ENCODE data around the gene C2.
"Not testable (repeated sequence)": the region's sequence is repeated elsewhere in the genome, so short reads cannot be mapped to it uniquely, and the experiment has no call there.

C2 gene

DNA sequence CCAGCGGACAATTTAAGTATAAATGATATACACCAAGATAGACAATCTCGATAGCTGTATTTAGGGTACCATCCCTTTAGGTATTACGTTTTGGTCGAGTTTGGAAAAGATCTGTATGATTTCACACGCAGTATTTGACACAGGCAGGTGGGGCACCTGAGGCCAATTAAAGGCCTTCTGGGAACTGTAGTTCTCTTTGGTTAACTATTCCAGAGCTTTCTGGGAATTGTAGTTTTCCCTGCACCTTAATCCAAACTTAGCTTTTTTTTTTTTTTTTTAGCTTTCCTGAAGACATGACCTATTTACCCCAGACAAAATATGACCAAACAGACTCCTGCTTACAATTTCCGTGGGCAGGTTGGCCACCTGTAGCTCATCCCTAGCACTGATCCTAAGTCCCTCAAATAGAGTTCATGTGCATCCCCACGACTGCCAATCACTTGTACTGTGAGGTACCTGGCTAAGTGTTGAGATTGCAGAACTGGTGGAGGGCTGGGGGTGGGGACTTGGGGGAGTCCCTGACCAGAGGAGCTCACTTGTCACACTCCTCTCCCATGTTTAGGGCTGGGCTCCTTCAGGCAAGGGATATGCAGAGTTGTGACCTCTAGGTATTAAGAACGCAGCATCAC lies 29.0 kb upstream of the C2 start:
- DNase-seq (ENCODE audit: low read depth, low spot score), result no peak
- peak overlapping the region; percentile 71 for H3K27ac ChIP-seq

DNA sequence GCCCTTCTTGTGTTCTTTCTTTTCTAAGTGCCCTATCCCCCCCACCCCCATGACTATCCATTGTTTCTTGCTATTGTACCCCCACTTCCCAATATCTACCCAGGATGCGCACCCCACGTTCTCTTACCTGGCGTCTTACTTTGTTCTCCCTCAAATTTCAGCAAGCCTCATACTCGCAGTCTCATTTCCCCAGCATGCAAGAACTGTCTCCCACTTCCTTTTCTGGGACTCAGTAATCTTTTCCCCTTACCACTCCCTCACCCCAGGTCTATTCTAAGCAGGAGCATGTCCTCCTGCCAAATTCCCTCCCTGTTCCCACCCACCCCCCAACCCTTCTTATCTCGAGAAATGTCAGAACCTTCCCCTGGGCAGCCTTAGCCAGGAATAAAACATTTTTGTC lies 28.3 kb upstream of the C2 start:
- no peak overlapping the region for H3K27ac ChIP-seq
- no peak for DNase-seq (ENCODE audit: low read depth, low spot score)

DNA sequence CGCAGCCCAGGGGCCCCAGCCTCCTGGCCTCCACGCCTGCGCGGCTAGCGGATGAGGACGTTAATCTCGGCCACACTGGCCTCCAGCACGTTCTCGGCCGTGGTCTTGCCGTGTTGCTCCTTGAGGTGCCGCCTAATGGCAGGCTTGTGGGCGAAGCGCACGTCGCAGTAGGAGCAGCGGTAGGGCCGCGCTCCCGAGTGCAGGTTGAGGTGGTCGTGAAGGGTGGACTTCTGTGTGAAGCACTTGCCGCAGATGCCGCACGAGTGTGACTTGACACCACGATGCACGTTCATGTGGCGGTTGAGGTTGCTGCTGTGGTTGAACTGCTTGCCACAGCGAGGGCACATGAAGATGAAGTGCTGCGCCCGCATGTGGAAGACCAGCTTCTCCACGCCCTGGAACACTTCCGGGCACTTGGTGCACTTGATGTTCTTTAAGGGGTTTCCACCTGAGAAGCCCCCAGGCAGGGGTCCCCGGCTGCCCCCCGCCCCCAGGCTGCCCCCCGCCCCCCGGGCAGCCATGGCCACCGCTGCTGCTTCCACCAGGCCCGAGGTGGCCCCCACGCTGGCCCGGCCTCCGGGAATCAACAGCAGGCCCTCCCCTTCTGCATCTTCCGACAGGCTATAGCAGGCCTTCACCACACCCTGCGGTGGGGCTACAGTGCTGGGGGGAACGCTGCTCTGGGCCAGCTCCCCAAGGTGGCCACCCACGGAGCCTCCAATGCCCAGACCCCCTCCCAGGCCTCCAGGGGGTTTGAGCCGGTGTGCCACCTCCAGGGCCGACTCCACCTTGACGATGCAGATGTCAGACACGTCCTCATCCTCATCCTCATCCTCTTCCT lies 27.4 kb upstream of the C2 start:
- no peak for DNase-seq (ENCODE audit: low read depth, low spot score)
- no peak overlapping the region for H3K27ac ChIP-seq

DNA sequence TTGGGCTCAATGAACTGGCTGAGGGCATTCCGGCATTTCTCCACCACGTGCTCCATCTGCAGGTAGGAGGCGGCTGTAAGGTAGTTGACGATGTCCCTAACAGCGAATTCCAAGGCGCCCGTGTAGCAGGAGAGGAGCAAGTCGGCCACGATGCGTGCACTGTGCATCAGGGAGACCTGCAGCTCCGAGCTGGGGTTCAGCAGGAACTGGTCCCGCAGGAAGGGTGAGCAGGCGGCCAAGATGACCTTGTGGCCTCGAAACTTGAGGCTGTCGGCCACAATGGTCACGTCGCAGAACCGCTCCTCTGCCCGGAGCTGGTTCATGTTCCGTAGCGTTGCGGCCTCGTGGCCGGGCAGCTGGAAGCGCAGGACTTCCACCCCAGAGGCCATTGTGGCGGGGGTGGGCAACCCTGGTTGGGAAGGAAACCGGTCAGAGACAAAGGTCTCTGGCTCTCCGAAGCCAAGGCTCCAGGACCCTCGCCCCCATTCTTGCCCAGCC lies 26.6 kb upstream of the C2 start:
- no peak for DNase-seq (ENCODE audit: low read depth, low spot score)
- H3K27ac ChIP-seq, result no peak overlapping the region

DNA sequence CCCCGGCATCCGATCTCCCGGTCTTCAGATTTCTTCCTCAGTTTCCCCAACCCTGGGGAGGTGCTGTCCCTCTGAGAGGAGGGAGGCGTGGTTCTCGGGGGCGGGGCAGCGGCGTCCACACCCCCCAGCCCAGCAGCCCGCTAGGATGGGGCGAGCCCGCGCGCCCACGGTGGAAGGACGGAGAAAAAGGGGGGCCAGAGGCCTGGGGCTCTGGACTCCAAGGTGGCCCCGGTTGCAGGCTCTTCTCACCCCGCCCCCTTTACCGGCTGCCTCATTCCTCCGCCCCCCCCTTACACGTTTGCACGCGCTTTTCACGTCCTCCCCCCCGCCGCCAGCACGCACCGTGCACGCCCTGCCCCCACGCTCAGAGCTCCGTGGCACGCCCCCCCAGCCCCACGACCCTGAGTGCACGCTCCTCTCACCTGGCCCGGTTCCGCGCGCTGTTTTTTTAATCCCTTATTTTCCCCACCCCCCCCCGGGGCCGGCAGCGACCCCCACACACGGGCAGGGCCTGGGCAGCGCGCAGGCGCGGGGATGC lies 26.0 kb upstream of the C2 start:
- peak overlapping the region; percentile 40 for H3K27ac ChIP-seq
- no peak for DNase-seq (ENCODE audit: low read depth, low spot score)

DNA sequence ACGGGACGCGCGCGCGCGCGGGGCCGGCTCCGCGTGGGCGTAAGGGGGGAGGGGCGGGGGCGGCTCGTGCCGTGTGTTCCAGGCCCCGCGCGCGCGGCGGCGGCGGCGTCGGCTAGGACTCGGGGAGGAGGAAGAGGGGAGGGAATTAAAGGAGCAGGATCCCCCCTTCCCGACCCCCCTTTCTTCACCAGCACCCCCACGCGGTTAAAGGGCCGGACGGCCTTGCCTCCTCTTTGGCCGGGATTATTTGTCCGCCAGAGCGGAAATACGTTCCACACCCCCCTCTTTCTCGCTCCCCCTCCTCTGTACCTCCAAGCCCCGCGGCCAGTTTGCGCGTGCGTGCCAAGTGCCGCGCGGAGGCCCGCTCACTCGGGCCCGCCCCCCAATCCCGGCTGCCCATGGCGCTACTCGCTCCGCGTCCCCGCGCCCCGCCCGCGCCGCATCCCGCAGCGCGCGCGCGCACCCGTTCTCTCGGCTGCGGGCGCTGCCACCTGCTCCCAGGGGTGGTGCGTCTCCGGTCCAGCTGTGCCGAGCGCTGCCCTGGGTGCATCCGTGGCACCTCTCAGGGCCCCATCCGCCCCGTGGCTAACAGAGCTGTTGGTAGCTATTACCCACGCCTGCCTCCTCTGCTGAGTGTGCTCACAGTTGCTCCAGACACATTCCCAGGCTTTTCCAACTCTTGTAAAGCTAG lies 25.4 kb upstream of the C2 start, which contains the start of gene ZBTB12:
Gene ZBTB12, minus strand, starts transcription at position 134 of the 691 bp plus-strand sequence. CDS start 781 bp downstream, outside the sequence.
- no peak for DNase-seq (ENCODE audit: low read depth, low spot score)
- peak within 1 kb of the TSS; percentile 40 for H3K27ac ChIP-seq

DNA sequence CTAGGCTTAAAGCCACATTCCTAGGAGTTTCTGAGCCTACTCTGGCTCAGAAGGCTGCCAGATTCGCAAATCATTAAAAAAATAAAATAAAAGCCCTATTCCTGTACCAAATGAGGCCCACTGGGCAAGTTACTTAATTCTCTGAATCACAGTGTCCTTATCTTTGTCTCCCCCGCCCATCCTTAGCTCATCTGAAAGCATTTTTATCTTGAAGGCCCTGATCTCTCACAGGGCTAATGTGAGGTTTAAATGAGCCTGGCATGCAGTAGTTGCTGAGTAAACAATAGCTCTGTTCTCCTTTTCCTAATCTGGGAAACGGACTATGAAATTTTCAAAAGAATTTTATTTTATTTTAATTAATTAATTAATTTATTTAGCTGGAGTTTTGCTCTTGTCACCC lies 23.6 kb upstream of the C2 start:
- no peak for DNase-seq (ENCODE audit: low read depth, low spot score)
- no peak overlapping the region for H3K27ac ChIP-seq

DNA sequence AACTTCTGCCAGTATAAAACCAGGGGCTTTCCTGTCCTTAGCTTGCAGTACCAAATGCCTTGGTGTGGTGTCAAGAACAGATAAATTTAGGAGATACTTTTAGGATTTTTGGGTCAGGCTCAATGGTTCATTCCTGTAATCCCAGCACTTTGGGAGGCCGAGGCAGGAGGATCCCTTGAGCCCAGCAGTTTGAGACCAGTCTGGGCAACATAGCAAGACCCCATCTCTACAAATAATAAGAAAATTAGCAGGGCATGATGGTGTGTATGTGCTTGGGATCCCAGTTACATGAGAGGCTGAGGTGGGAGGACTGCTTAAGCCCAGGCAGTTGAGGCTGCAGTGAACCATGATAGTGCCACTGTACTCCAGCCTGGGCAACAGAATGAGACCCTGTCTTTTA lies 22.5 kb upstream of the C2 start:
- no peak for DNase-seq (ENCODE audit: low read depth, low spot score)
- no peak overlapping the region for H3K27ac ChIP-seq

DNA sequence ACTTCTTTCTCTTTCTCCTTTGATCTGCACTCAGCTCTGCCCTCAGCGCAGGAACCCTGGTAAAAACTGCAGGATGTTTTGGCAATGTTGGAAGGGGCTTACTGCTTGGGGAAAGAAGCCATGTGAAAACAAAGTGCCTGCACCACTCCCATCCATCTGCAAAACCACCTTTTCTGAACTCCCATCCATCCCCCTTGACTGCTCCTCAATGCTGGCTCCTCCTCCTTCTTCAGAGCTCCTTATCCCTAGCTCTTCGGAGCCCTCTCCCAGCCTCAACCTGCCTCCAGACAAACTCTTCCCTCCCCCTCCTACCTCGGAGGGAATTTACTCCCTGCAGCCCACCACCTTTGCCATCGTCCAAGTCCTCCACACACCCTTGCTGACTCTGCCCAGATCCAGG lies 21.4 kb upstream of the C2 start:
- no peak for DNase-seq (ENCODE audit: low read depth, low spot score)
- H3K27ac ChIP-seq, result no peak overlapping the region

DNA sequence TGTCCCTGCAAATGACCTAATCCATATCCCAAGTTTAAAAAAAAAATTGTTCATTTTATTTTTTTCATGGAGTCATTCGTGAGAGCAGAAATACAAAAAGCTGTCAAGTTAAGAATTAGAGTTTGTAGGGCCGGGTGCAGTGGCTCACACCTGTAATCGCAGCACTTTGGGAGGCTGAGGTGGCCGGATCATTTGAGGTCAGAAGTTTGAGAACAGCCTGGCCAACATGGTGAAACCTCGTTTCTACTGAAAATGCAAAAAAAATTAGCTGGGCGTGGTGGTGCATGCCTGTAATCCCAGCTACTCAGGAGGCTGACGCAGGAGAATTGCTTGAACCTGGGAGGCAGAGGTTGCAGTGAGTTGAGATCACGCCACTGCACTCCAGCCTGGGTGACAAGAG lies 20.8 kb upstream of the C2 start:
- H3K27ac ChIP-seq; DNase-seq (ENCODE audit: low read depth, low spot score): not testable (repeated sequence)

DNA sequence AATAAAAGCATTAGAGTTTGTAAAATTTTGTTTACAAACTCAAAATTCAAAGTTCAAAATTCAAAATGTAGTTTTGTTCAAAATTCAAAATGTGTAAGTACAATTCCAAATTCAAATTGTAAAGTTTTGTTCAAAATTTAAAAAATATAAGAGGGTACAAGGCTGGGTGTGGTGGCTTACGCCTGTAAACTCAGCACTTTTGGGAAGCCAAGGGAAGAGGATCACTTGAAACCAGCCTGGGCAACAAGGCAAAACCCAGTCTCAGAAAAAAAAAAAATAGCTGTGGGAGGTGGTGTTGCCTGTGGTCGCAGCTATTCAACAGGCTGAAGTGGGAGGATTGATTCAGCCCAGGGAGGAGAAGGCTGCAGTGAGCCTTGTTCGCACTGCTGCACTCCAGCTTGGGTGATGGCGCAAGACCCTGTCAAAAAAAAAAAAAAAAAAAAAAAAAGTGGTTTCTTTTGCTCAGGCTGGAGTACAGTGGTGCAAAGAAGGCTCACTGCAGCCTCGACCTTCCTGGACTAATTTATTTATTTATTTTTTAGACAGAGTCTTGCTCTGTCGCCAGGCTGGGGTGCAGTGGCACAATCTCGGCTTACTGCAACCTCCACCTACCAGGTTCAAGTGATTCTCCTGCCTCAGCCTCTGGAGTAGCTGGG lies 20.2 kb upstream of the C2 start:
- no peak overlapping the region for H3K27ac ChIP-seq
- no peak for DNase-seq (ENCODE audit: low read depth, low spot score)

DNA sequence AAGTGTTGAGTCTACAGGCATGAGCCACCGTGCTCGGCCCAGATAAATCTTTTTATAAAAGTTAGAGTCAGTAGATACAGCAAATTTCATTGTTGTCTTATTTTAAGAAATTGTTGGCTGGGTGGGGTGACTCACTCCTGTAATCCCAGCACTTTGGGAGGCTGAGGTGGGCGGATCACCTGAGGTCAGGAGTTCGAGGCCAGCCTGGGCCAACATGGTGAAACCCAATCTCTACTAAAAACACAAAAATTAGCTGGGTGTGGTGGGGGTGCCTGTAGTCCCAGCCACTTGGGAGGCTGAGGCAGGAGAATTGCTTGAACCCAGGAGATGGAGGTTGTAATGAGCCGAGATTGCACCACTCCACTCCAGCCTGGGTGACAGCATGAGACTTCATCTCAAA lies 19.3 kb upstream of the C2 start:
- DNase-seq (ENCODE audit: low read depth, low spot score); H3K27ac ChIP-seq: not testable (repeated sequence)

DNA sequence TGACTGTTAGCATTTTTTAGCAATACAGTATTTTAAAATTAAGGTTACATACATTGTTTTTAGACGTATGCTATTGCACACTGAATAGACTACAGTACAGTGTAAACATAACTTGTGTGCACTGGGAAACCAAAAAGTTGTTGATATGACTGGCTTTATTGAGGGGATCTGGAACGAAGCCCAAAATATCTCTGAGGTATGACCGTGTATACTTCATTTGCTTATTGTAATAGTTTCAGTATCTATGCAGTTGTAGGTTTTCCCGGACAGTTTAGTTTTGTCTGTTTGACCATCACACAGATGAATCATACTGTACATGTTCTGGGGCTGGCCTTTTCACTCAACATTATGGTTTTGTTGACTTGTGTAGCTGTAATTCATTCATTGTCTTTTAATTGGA lies 18.7 kb upstream of the C2 start:
- H3K27ac ChIP-seq, result no peak overlapping the region
- no peak for DNase-seq (ENCODE audit: low read depth, low spot score)

DNA sequence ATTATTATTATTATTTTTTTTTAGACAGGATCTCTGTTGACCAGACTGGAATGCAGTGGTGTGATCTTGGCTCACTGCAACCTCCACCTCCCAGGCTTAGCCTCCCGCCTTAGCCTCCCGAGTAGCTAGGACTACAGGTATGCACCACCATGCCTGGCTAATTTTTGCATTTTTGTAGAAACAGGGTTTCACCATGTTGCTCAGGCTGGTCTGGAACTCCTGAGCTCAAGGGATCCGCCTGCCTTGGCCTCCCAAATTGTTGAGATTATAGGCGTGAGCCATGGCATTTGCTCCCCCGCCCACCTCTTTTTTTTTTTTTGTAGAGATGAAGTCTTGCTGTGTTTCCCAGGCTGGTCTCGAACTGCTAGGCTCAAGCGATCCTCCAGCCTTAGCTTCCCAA lies 18.2 kb upstream of the C2 start:
- H3K27ac ChIP-seq; DNase-seq (ENCODE audit: low read depth, low spot score): not testable (repeated sequence)

DNA sequence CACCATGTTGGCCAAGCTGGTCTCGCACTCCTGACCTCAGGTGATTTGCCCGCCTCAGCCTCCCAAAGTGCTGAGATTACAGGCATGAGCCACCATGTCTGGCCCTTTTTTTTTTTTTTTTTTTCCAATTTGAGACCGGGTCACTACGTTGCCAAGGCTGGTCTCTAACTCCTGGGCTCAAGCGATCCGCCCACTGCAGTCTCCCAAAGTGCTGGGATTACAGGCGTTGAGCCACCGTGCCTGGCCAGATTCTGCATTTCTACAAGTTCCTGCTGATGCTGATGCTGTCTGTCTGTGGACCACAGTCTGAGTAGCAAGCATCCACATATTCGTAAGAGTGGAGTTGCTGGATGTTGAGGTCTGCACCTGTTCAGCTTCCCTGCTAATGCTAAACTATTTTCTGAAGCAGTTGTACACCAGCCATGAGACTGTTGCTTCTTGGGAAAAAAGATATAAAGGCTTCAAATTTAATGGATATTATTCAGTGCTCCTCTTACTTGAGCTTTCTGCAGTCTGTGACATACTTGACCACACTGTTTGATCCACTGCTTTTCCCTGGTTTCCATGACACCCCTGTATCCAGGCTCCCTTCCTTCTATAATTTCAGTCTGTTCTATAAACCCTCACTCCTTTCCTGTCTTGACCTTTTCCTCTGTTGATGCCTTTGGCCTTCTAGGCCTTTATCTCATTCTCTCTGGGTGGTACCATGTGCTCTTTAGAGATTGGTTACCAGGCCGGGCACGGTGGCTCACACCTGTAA lies 15.5 kb upstream of the C2 start:
- peak overlapping the region; percentile 45 for H3K27ac ChIP-seq
- DNase-seq (ENCODE audit: low read depth, low spot score), result no peak

DNA sequence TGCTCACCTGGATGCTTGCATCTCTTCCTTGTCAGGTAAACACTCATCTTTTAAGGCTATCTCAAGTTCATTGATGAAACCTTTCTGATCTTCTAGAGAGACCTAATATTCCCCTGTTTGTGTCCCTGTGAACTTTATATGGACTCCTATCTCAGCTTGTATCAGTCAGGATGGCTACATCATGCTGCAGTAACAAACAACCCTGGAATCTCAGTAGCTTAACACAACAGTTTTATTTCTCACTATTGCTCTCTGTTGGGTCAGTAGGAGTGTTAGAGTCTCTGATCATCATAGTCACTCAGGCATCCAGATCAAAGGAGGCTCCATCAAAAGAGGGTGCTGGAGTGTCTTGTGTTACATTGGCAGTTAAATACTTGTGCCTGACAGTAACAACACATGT lies 12.2 kb upstream of the C2 start:
- H3K27ac ChIP-seq, result no peak overlapping the region
- no peak for DNase-seq (ENCODE audit: low read depth, low spot score)

DNA sequence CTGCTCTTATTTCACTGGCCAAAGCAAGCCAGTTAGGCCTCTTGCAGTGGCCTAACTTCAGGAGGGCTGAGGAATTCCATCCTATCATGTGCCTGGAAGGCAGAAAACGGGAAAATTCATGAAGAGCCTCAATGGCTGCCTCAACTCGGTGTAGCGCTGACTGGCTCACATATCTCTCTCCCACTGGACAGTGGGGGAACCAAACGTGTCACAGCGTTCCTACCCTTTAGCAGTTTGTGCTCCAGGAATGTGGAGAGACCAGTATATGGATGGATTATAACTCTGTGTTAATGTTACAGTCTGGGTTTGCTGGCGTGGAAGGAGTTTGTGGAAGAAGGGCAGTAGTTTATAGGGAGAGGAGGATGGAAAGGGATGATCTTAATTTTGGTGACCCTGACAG lies 11.8 kb upstream of the C2 start:
- H3K27ac ChIP-seq, result no peak overlapping the region
- no peak for DNase-seq (ENCODE audit: low read depth, low spot score)

DNA sequence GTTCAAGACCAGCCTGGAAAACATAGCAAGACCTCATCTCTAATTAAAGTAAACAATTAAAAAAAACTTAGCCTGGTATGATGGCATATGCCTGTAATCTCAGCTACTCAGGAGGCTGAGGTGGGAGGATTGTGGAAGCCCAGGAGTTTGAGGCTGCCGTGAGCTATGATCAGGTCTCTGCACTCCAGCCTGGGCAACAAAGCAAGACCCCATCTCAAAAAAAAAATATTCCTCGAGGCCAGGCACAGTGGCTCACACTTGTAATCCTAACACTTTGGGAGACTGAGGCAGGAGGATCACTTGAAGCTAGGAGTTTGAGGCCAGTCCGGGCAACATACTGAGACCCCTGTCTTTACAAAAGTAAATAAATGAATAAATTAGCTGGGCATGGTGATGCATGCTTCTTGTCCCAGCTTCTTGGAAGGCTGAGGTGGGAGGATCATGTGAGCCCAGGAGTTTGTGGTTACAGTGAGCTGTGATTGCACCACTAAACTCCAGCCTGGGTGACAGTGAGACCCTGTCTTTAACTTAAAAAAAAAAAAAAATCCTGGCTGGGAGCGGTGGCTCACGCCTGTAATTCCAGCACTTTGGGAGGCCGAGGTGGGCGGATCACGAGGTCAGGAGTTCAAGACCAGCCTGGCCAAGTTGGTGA lies 9.3 kb upstream of the C2 start:
- DNase-seq (ENCODE audit: low read depth, low spot score), result no peak

DNA sequence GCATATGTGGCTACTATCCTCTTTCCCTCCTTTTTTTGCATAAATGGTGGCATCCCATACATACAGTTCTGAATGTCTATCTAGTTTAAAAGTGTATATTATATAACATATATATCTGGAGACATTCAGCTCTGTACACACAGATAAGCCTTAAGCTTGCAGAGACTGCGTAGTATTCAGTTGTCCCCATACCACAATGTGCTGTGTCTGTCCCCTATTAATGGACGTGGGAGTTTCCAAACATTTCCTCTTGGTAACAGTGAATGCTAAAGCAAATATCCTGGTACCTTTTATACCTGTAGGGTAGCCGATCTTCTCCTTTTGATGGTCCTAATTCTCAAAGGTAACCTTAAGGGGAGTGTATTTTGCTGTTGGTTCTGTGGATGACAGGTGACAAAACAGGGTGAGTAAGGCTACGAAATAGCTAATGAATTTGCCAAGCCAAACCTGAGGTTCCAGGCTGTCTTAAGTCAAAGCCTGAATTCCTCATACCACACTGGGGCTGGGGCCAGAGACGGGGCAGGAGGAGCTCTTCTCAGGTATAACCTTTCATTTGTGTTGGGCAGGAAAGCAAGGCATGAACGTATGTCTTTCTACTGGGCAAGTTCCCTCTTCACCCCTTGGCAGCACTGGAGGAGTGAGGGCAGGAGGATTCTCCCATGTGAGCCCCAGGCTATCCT lies 7.8 kb upstream of the C2 start:
- peak overlapping the region; percentile 56 for H3K27ac ChIP-seq
- DNase-seq (ENCODE audit: low read depth, low spot score), result no peak

More for the DNA sequence above, 9.3 kb upstream of the C2 start:
- H3K27ac ChIP-seq, result no peak overlapping the region
